ENCODE measurements around the gene ARMC12.

ARMC12 gene

GRCh38 chr6:35736253-35736894 lies 458 bp upstream of the ARMC12 start:
- peak; percentile 94 for DNase-seq

DNA sequence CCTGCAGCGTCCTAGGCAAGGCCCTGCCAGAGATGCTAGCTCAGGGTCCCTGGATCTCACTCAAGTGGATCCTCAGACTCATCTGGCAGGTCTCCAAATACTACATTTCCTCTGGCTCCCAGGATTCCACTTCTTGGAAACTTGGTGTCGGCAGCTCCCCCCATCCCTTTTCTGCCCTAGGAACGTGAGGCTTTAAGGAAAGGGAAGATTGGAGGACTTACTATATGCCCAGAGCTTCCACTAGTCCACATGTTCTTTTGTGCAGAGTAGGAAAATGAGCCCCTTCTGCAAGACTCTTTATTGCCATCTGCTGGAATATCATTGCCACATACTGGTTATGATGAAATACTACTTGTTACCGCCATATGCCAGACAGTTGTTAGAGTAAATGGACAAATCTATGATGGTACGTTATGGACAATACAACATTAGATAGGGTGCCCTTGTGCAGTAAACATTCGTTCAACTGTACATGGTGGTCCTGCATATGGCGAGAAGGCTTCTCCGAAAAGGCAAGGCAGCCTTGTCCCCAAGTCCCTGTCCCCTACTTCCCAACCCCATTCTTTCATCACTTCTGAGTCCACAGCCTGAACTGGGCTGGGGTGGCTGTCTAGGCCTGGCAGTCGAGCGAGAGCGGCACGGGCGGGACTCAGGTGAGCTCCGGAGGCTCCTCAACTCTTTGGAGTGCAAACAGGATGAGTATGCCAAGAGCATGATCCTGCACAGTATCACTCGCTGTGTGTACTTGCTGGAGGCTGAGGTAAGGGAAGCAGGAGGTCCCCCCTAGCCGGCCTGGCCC lies 780 bp downstream of the ARMC12 start:
- peak; percentile 73 for DNase-seq

DNA sequence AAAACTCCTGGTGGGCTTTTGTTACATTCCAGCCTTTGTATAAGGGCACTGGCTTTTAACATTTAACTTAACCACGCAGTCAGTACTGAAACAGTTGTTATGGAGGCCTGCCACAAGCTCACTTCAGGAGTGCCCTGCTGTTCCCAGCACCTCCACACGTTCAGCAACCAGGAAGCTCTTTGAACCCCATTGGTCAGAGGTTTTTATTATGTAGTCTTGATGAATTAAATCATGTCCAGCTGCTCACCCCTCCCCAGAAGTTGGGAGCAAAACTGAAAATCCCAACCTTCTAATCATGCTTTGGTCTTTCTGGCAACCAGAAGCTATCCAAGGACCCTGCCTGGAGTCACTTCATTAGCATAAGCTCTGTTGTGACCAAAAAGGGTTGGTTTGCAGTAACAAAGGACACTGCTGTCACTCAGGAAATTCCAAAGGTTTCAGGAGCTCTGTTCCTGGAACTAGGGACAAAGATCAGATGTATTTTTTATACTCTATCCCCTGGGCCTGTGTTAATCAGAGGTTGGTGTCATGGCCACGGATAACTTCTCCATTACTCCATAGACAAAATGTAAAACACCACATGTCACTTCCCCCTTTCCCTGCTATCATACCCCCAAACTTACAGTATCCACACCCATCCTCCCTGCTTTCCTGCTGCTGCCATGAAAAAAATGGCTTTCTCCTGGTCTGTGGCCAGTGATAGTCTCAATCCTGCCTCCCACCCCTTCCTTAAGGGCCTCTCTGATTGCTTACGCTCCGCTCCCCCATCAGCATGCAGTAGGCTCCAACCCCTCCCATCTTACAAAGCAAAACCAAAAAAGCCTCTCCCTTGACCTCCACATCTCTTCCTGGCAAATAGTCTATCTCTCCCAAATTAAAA lies 3.1 kb downstream of the ARMC12 start:
- no peak for DNase-seq

- DNase-seq: no peak
Measured at GRCh38 chr6:35742842-35743241, 6.0 kb downstream of the ARMC12 start.

DNA sequence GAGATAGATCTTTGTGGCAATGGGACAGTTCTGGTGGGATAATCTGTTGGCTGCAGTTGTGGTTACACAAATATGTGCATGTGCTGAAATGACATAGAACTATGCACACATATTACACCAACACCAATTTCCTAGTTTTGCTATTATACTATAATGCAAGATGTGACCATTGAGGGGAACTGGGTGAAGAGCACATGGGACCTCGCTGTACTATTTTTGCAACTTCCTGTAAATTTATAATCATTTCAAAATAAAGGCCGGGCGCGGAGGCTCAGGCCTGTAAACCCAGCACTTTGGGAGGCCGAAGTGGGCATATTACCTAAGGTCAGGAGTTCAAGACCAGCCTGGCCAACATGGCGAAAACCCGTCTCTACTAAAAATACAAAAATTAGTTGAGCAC lies 8.7 kb downstream of the ARMC12 start:
- no peak for DNase-seq

GRCh38 chr6:35746516-35746915 lies 9.7 kb downstream of the ARMC12 start:
- no peak for DNase-seq

GRCh38 chr6:35747877-35748276 lies 11.0 kb downstream of the ARMC12 start:
- DNase-seq: no peak

GRCh38 chr6:35750557-35750956 lies 13.7 kb downstream of the ARMC12 start:
- no peak for DNase-seq

GRCh38 chr6:35751594-35751993 lies 14.8 kb downstream of the ARMC12 start:
- DNase-seq: no peak

GRCh38 chr6:35752330-35752729 lies 15.5 kb downstream of the ARMC12 start:
- no peak for DNase-seq

DNA sequence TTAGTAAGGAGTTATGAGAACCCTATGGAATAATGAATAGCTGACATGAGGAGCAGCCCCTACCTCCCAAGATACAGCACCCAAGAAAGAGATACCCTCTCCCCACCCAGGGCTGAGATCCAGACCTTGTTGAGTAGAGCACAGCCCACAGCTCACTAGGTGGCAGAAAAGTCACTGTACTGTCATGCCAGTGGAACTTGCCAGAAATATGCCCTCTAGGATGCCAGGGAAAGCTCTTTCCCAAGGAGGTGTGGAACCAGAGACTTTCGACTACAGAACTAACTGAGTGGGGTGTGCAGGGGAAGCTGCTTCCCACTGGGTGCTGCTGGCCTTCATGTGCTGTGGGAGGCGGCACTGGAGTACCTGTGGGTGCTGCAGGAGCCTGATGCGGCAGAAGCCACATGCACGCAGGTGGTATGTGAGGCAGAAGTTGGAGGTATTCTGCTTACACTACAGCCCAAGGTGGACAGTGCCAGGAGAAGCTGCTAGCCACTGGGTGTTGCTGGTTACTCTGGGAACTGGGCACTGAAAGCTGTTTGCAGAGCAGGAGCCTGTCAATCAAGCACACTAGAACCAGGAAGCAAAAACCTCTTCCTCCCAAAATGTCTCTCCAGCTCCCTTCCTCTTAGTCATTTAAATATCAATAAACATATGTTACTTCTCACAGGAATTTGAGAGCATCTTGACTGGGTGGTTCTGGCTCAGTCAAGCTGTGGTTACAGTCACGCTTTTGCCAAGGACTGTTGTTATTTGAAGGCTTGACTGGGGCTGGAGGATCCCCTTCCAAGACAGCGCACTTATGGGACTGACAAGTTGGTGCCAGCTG lies 17.8 kb downstream of the ARMC12 start:
- DNase-seq: no peak

- DNase-seq: no peak
Measured at GRCh38 chr6:35755278-35755924, 18.6 kb downstream of the ARMC12 start.

DNA sequence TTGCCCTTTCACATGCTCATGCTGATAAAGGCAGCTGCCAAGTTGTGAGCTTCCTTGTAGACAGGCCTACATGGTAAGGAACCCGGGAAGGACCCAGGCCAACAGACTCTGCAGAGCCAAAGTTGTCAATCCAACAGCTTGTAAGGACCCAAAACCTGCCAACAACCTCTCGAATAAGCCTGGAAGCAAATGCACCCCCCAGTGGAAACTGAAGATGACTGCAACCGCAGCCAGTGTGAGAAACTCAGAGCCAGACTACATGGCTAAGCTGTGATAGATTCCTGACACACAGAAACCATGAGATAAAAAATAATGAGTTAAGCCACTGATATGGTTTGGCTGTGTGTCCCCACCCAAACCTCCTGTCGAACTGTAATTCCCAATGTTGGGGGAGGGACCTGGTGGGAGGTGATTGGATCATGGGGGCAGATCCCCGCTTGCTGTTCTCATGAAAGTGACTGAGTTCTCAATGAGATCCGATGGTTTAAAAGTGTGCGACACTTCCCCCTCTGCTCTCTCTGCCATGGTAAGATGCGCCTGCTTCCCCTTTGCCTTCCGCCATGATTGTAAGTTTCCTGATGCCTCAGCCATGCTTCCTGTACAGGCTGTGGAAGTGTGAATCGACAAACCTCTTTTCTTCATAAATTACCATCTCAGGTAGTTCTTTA lies 20.8 kb downstream of the ARMC12 start:
- DNase-seq: no peak

- DNase-seq: no peak
Measured at GRCh38 chr6:35759426-35759825, 22.6 kb downstream of the ARMC12 start.

DNA sequence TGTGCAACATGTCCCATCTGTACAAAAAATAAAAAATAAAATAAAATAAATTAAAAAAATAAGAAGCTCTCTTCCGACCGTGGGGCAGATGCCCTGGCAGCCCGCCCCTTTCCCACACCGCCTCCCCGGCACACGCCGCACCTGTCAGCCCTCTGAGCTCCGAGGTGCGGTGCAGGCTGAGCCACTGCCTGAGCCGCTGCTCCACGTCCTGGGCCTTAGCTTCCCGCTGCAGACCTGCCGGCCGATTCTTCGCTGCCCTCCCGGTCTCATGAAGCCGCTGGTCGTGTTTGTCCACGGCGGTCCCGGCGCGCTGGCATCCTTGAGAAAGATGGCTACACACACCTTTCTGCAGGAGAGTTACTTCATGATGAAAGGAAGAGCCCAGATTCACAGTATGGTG lies 28.9 kb downstream of the ARMC12 start:
- no peak for DNase-seq

DNA sequence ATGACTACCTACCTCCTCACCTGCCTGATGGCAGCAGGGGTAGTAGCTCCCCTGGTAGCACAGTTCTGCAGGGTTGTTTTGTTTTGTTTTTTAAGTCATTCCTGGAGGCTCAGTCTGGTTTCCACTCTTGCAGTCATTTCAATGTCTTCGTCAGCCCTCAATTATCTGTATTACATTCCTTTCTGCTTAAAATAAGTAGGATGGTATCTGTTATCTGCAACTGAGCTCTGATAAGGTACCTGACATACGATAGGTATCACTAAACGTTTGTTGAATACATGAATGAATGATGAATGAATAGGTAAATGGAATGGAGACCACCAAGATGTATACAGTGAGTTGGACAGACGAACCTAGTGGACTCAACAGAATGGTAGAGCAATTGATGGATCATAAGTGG lies 32.4 kb downstream of the ARMC12 start:
- DNase-seq: no peak

DNA sequence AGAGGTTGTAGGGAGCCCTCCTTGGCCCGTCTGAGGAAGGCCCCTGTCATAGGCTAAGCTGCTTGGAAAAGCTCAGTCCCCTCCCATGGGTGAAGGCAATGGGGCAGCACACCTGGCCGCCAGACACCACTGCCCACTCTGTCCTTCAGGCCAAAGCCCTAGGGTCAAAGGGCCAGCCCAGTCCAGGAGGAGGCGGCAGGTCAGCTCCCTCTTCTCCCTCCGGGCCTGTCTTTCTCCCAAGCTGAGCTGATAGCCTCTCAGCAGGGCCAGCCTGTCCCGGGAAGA lies 34.5 kb downstream of the ARMC12 start:
- DNase-seq: no peak

GRCh38 chr6:35774116-35774794 lies 37.4 kb downstream of the ARMC12 start:
- no peak for DNase-seq

GRCh38 chr6:35775031-35775430 lies 38.2 kb downstream of the ARMC12 start:
- DNase-seq: no peak

GRCh38 chr6:35776364-35777215 lies 39.8 kb downstream of the ARMC12 start, which contains the start of gene CLPSL2:
TSS of gene CLPSL2 (plus strand) at chr6:35776598. CDS start at chr6:35776619, 21 bp downstream.
- DNase-seq: no peak
